Activated CD8-positive, alpha-beta memory T cell treated with anti-CD3 and anti-CD28 coated beads, Interleukin-2, amount 50 U/mL, for 24 hours (primary cell): Measurements from ENCODE around the gene NAALAD2.

Experiments used
- DNase-seq: peaks from one replicate; pipeline ENCODE4 v3.0.0-alpha.2; 2020; ENCODE audit errors: extremely low read depth

Gene NAALAD2

DNA sequence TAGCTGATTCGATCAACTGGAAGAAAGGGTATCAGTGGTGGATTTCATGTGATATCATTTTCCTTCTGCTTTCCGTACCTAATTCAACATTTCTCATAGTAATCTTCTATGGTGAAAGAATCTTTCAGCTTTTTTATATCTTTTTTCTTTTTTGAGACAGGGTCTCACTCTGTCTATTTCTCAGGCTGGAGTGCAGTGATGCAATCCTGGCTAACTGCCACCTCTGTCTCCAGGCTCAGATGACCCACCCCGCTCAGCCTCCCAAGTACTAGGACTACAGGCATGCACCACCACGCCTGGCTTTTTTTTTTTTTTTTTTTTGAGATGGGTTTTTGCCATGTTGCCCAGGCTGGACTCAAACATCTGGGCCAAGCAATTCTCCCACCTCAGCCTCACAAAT is 107.0 kb downstream of the NAALAD2 start:
- DNase-seq = no peak
